Ovary (tissue), 9 donors: ENCODE data around the gene CAMP. TPM values are rescaled to one million over a fixed set of nuclear protein-coding genes. Genes with fewer than 3 reads are reported as not detected.

Source experiments
- DNase-seq, 5 donors: peaks; one replicate each; pipeline ENCODE4 v3.0.0-alpha.2; 2019 to 2020
- H3K27ac ChIP-seq, 2 donors: fragments of 200-600 bp; one replicate each; pipeline versions ENCODE4 v1.5.1 to v1.8.0; 2019 to 2022
- H3K27me3 ChIP-seq: fragments of 200-600 bp; one replicate; pipeline ENCODE4 v1.8.0; 2022
- H3K36me3 ChIP-seq: fragments of 200-600 bp; sonication (generic); one replicate; pipeline ENCODE4 v1.5.1; 2019
- H3K4me1 ChIP-seq: one replicate; pipeline ENCODE4 v1.8.1; 2013; ENCODE audit warnings: mild to moderate bottlenecking, moderate library complexity; ENCODE audit not compliant: insufficient read depth
- H3K4me3 ChIP-seq: fragments of 200-600 bp; sonication (generic); one replicate; pipeline ENCODE4 v1.5.1; 2017
- H3K9me3 ChIP-seq, 2 donors: fragments of 200-600 bp in 1 of 2; sonication (generic) in 1 of 2; one replicate each; pipeline versions ENCODE4 v1.5.1 to v1.8.1; 2013 to 2019; ENCODE audit warnings: mild to moderate bottlenecking in 1 of 2, moderate library complexity in 1 of 2
- EP300 ChIP-seq: sonication (generic); formaldehyde crosslinking; IDR thresholded peaks from one replicate; pipeline ENCODE4 v1.6.1; 2017; ENCODE audit warnings: antibody characterized with exemption
- POLR2A ChIP-seq: fragments of 450-650 bp; IDR thresholded peaks from one replicate; pipeline ENCODE4 v1.6.1; 2017; ENCODE audit warnings: antibody characterized with exemption, mild to moderate bottlenecking, moderate library complexity
- WGBS, 3 donors: extraction: QIAGEN DNeasy Blood & Tissue Kit in 1 of 3; methylation state at CpG; one replicate each; pipeline versions ENCODE4 v1.1.5 to v1.1.7; 2013 to 2017; 5-methylcytosine and 5-hydroxymethylcytosine counted together
- intact Hi-C, 4 donors: fragments of 100-400 bp; cut with DNase I; formaldehyde crosslinking; loops; one replicate each; pipeline versions ENCODE4 v1.11.0 to v1.15.1; 2022 to 2023
- polyA plus RNA-seq, 2 donors: library from polyadenylated mRNA; stranded (reverse); fragments of 200-250 nt in 1 of 2; fragments of 350-450 nt in 1 of 2; fragmentation: Illumina TruSeq in 1 of 2; extraction: RNeasy Lipid Tissue Mini Kit (QIAGEN cat#74804) in 1 of 2; gene quantifications; one replicate each; pipeline ENCODE4 v1.2.3, GENCODE V29; 2013 to 2014
- total RNA-seq, 7 donors: library from RNA; depleted of rRNA in 2 of 7; stranded (reverse); fragments of >200 nt in 2 of 7; fragmentation: NEBNext Ultra II Directional in 3 of 7; extraction: Animal tissue kit (Norgen Biotek cat#: 25700) in 3 of 7; gene quantifications; one replicate each; pipeline versions ENCODE4 v1.1.0 to v1.2.4, GENCODE V29; 2016 to 2023
- TF ChIP-seq, protein P1 (sequence below), 3 donors: fragments of 450-650 bp in 2 of 3; fragments of 200-600 bp in 1 of 3; IDR thresholded peaks; one replicate each; pipeline versions ENCODE4 v1.5.1 to v1.8.0; 2016 to 2022; ENCODE audit warnings: antibody characterized with exemption in 3 of 3, mild to moderate bottlenecking in 1 of 3
- donor health status: DM: no; HTN: no; CAD: no; lungs with moderate emphysema.
- donor health status: DM: no; HTN: no; CAD: no.
- donor health status: Bipolar disorder and iron deficiency.
- donor health status: DM: yes; HTN: yes; CAD: no.
- donor health status: DM: no; HTN: no; CAD: no.
- donor health status: DM: yes; HTN: yes; CAD: no.

CAMP gene
- total and polyA plus RNA-seq, 9 donors = 0.12 to 1.1 TPM; not detected in 7

DNA sequence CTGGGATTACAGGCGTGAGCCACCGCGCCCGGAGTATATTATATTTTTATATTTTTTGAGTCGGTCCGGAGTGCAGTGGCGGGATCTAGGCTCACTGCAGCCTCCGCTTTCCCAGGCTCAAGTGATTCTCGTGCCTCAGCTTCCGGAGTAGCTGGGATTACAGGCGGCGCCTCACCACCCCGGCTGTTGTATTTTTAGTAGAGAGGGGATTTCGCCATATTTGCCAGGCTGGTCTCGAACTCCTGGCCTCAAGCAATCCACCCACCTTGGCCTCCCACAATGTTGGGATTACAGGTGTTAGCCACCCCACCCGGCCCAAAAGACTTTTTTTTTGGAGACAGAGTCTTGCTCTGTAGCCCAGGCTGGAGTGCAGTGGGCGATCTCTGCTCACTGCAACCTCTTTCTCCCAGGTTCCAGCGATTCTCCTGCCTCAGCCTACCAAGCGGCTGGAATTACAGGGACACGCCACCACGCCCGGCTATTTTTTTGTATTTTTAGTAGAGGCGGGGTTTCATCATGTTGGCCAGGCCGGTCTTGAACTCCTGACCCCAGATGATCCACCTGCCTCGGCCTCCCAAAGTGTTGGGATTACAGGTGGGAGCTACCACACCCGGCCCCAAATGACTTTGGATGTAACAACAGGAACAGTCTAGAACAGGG is 18.6 kb downstream of the CAMP start:
- Histone ChIP-seq H3K9me3 (no peaks in the 10 kb centered on the region), H3K4me3 (peak overlapping the region; percentile 86), H3K27ac (peak overlapping the region; percentile 46 to 77), H3K4me1 (peaks cover 2% of the 10 kb centered on the region), H3K27me3 (no peaks in the 10 kb centered on the region), H3K36me3 (no peaks in the 10 kb centered on the region)
- DNase-seq = peak in 1 of 5 donors; percentile 29
- TF ChIP-seq POLR2A = no peak
- TF ChIP-seq, protein P1, sequence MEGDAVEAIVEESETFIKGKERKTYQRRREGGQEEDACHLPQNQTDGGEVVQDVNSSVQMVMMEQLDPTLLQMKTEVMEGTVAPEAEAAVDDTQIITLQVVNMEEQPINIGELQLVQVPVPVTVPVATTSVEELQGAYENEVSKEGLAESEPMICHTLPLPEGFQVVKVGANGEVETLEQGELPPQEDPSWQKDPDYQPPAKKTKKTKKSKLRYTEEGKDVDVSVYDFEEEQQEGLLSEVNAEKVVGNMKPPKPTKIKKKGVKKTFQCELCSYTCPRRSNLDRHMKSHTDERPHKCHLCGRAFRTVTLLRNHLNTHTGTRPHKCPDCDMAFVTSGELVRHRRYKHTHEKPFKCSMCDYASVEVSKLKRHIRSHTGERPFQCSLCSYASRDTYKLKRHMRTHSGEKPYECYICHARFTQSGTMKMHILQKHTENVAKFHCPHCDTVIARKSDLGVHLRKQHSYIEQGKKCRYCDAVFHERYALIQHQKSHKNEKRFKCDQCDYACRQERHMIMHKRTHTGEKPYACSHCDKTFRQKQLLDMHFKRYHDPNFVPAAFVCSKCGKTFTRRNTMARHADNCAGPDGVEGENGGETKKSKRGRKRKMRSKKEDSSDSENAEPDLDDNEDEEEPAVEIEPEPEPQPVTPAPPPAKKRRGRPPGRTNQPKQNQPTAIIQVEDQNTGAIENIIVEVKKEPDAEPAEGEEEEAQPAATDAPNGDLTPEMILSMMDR (IDR thresholded peaks at IDR 0.05) = no peak
- TF ChIP-seq EP300 = no peak
- WGBS, 3 donors = 55 to 59% (median 55%) methylated on average over 26 of the region's 26 CpGs
- intact Hi-C loops = no loop called here

DNA sequence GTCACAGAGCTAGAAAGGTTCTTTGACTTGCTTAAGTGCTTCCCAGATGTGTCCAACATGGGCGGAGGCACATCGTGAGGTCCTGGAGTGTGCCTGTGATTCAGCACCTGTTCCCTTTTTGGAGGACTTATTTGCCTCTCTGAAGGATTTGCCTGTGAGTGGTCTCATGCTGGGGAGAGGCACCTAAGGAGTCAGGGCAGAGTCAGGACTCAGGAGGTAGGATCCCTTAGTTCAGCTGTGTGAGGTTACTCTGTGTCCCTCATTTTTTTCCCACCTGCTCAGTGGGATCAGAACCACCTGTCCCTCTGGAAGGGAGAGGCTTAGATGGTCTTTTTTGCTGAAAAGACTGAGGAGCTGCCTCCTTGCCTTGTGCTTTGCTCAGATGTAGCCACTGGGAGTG is 20.6 kb downstream of the CAMP start:
- peak in 1 of 5 donors; percentile 23 for DNase-seq
- Histone ChIP-seq H3K4me3 (no peak overlapping the region), H3K36me3 (no peaks in the 10 kb centered on the region), H3K27me3 (no peaks in the 10 kb centered on the region), H3K27ac (no peak overlapping the region), H3K4me1 (peaks cover 2% of the 10 kb centered on the region), H3K9me3 (no peaks in the 10 kb centered on the region)
- TF ChIP-seq, protein P1 (IDR thresholded peaks at IDR 0.05) = no peak
- TF ChIP-seq EP300 (no peak), POLR2A (no peak)
- intact Hi-C loops = no loop called here
- WGBS, 3 donors = 94 to 96% (median 95%) methylated on average over 2 of the region's 2 CpGs

DNA sequence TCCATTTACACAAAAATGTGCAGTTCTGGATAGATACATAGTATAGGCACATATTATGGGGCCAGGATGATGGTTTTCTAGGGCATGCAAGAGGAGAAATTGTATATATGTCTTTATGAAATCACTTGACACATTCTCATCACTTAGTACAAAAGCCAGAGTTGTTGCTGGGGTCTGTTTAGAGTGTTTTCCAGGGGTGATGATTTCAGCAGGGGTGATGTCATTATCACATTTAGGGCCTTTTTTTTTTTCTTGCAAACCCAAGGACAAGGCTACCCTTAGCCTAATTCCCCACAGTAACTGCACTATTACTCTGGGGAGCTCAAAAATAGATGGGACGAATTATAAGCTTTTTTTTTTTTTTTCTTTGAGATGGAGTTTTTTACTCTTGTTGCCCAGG is 21.2 kb downstream of the CAMP start:
- H3K4me3 ChIP-seq = no peak overlapping the region
- intact Hi-C loops = no loop called here

DNA sequence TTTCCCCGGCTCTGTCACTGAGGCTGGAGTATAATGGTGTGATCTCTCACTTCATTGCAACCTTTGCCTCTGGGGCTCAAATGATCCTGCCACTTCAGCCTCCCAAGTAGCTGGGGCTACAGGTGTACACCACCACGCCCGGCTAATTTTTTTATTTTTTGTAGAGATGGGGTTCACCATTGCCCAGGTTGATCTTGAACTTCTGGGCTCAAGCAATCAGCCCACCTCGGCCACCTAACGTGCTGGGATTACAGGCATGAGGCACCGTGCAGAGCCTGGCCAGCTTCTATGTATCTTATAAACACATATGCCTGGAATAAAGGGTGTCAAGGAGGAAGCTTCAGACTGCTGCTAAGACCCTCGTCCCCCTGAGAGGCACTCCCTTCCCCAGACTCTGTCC is 21.8 kb downstream of the CAMP start:
- H3K27me3 ChIP-seq = no peaks in the 10 kb centered on the region
- no peaks in the 10 kb centered on the region for H3K9me3 ChIP-seq
- peak in 1 of 5 donors; percentile 11 for DNase-seq
- peaks cover 2% of the 10 kb centered on the region for H3K4me1 ChIP-seq
- intact Hi-C loops = no loop called here
- no peak overlapping the region for H3K27ac ChIP-seq
- 79 to 97% (median 95%) methylated on average over 7 of the region's 7 CpGs for WGBS, 3 donors
- TF ChIP-seq EP300 (no peak), POLR2A (no peak)
- TF ChIP-seq, protein P1 (IDR thresholded peaks at IDR 0.05) = no peak
- H3K4me3 ChIP-seq = no peak overlapping the region
- H3K36me3 ChIP-seq = no peaks in the 10 kb centered on the region

More for the DNA sequence above, 21.2 kb downstream of the CAMP start:
- no peaks in the 10 kb centered on the region for H3K27me3 ChIP-seq
- no peak for DNase-seq
- no peaks in the 10 kb centered on the region for H3K9me3 ChIP-seq
- no peaks in the 10 kb centered on the region for H3K36me3 ChIP-seq
- TF ChIP-seq EP300 = no peak
- TF ChIP-seq, protein P1 (IDR thresholded peaks at IDR 0.05) = no peak
- TF ChIP-seq POLR2A = no peak
- WGBS, 3 donors = 72 to 84% (median 82%) methylated on average over 1 of the region's 1 CpG
- H3K4me1 ChIP-seq = peaks cover 2% of the 10 kb centered on the region
- no peak overlapping the region for H3K27ac ChIP-seq
